ENCODE results near the gene KLHL8. TPM values are rescaled to one million over a fixed set of nuclear protein-coding genes. Genes with fewer than 3 reads are reported as not detected.

The KLHL8 gene
- 10 to 100 TPM; 10.7 to 12.1 TPM for total RNA-seq

DNA sequence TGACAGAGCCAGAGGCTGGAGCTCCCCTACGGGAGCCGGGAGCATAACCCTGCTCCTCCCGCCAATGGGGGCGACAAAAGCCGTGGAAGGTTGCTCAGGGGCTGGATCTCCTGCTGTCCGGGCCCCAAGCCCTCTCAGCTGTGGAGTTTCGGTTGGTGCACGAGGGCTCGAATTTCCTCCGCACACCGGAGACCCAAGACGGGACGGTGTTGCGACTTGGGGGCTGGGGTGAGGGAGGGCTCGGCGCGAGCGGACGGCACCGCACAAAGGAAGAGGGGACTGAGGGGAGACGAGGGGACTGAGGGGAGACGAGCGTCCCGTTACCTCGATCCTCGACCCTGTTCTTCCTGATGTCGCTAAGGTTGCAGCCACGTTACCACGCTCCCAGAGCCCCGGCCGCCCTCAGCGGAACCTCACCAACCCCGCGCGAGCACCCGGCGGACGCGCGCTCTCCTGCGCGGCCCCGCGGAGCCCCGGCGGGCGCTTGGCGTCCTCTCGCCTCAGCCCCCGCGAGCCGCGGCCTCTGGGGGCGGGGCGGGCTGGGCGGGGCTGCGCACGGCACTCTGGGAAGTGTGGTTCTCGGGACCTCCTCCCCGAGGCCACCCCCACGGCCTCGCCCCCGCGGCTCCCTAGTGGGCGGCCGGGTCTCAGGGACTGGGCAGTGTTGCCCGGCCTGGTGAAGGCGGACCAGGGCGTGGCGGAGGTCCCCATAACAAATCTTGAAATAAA, at the start of gene KLHL8:
Gene KLHL8, minus strand, starts transcription at position 525 of the 729 bp plus-strand sequence. CDS start 25,079 bp downstream, outside the sequence.
- H3K9me3 Mint-ChIP-seq, result no peaks in the 10 kb centered on the region
- CTCF ChIA-PET, result interaction anchor here (1.0 to 2.9 kb wide), 10 partner anchors 15 to 298 kb away, joined by 3 to 11 read pairs (median 4); partner anchors contain the start of gene AFF1
- H3K27me3 Mint-ChIP-seq (ENCODE audit: low read depth), result no peaks in the 10 kb centered on the region
- peaks cover 16% of the 10 kb centered on the region for H3K4me1 Mint-ChIP-seq (ENCODE audit: low read depth)
- DNase-seq, result peak; percentile 85
- intact Hi-C loops (cut with micrococcal nuclease), result loop anchor here (1.0 to 2.0 kb wide), 9 partner anchors 11 to 1063 kb away; partner anchors contain the start of gene NUDT9
- H3K4me3 Mint-ChIP-seq, result peak within 1 kb of the TSS; percentile 84
- peak within 1 kb of the TSS; percentile 82 for H3K27ac Mint-ChIP-seq
- no peaks in the 10 kb centered on the region for H3K36me3 Mint-ChIP-seq (ENCODE audit: low read depth)

DNA sequence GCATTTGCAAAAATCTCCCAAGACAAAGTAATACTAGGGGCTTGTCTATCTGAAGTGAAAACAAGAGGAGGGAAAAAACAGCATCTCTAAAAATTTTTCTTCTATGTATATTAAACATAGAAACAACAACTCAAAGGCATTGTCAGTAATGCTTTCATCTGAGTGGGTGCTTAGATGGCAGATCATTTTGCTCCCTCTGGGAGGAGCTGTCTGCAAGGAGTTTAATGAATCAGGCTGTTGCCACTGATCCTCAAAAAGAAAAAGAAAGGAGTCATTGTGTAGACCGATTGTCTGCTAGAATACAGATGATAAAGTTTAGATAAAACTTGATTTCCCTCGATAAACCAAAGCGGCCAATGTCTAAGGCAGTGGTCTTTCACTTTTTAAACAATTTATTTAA, 49.7 kb upstream of the KLHL8 start:
- Mint-ChIP-seq H3K36me3 (ENCODE audit: low read depth) (no peaks in the 10 kb centered on the region), H3K4me3 (no peak overlapping the region), H3K27me3 (ENCODE audit: low read depth) (peaks cover 3% of the 10 kb centered on the region), H3K4me1 (ENCODE audit: low read depth) (no peaks in the 10 kb centered on the region), H3K27ac (no peak overlapping the region), H3K9me3 (no peaks in the 10 kb centered on the region)
- peak; percentile 14 for DNase-seq
- intact Hi-C loops (cut with micrococcal nuclease), result loop anchor here (1.0 kb wide), 1 partner anchor 195 kb away; no protein-coding TSS in a partner anchor
- CTCF ChIA-PET, result interaction anchor here (0.7 to 1.0 kb wide), 2 partner anchors 48 to 351 kb away, joined by 3 to 5 read pairs; no protein-coding TSS in a partner anchor

DNA sequence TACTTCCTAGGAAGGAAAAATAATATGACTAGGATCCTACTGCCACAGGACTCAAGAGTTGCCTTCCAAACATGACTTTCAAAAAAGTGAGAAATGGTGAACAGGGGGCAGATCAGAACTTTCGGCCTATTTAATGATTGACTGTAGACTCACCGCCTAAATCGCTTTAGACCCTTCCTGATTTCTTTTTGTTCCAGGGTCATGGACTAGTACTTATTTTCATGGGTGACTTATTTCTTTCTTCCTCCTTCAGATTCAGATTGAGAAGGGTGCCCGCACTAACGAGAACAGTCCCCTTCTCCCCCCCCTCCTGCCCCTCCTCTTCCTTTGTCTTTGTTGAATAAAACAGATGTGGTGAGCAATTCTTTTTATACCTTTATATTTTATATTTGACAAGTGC, 48.0 kb upstream of the KLHL8 start:
- H3K4me3 Mint-ChIP-seq, result no peak overlapping the region
- no peak overlapping the region for H3K27ac Mint-ChIP-seq
- no peaks in the 10 kb centered on the region for H3K36me3 Mint-ChIP-seq (ENCODE audit: low read depth)
- no peaks in the 10 kb centered on the region for H3K9me3 Mint-ChIP-seq
- CTCF ChIA-PET, result no interaction called here
- intact Hi-C loops (cut with micrococcal nuclease), result no loop called here
- no peak for DNase-seq
- no peaks in the 10 kb centered on the region for H3K4me1 Mint-ChIP-seq (ENCODE audit: low read depth)
- H3K27me3 Mint-ChIP-seq (ENCODE audit: low read depth), result peaks cover 3% of the 10 kb centered on the region

DNA sequence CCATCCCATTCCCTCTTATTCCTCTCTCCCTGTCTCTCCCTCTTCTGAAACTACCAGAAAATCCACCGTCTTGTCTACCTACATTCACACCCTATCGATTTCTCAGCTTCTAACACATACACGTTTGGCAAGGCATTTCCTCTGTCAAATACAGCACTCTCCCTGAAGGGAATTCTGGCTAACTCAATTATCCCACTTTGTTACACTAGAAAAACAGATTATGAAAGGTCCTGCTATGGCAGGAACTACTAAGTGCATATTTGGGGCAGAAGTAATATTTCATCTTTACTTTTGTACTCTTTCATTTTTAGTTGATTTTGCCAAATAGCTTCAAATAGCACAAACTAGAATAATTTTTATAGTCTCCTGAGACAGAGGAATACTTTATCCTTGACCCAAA, 46.6 kb upstream of the KLHL8 start:
- no peak for DNase-seq
- CTCF ChIA-PET, result no interaction called here
- Mint-ChIP-seq H3K27me3 (ENCODE audit: low read depth) (peaks cover 5% of the 10 kb centered on the region), H3K4me1 (ENCODE audit: low read depth) (no peaks in the 10 kb centered on the region), H3K36me3 (ENCODE audit: low read depth) (no peaks in the 10 kb centered on the region), H3K27ac (no peak overlapping the region), H3K9me3 (peaks cover 7% of the 10 kb centered on the region), H3K4me3 (no peak overlapping the region)
- intact Hi-C loops (cut with micrococcal nuclease), result no loop called here

DNA sequence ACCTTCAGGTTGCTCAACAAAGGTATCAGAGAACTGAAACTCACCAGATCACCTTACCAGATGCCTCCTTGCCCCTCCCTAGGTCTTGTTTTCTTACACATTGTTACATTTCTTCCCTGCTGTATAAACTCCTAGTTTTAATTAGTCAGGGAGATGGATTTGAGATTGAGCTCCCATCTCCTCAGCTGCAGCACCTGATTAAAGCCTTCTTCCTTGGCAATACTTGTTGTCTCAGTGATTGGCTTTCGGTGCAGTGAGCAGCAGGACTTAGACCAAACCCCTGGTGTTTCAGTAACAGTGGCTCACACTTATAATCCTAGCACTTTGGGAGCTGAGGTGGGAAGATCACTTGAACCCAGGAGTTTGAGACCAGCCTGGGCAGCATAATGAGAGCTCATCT, 42.5 kb upstream of the KLHL8 start:
- intact Hi-C loops (cut with micrococcal nuclease), result no loop called here
- CTCF ChIA-PET, result no interaction called here
- no peak overlapping the region for H3K4me3 Mint-ChIP-seq
- H3K27me3 Mint-ChIP-seq (ENCODE audit: low read depth), result peaks cover 5% of the 10 kb centered on the region
- H3K27ac Mint-ChIP-seq, result no peak overlapping the region
- DNase-seq, result no peak
- H3K9me3 Mint-ChIP-seq, result peaks cover 7% of the 10 kb centered on the region
- H3K4me1 Mint-ChIP-seq (ENCODE audit: low read depth), result no peaks in the 10 kb centered on the region
- H3K36me3 Mint-ChIP-seq (ENCODE audit: low read depth), result no peaks in the 10 kb centered on the region

DNA sequence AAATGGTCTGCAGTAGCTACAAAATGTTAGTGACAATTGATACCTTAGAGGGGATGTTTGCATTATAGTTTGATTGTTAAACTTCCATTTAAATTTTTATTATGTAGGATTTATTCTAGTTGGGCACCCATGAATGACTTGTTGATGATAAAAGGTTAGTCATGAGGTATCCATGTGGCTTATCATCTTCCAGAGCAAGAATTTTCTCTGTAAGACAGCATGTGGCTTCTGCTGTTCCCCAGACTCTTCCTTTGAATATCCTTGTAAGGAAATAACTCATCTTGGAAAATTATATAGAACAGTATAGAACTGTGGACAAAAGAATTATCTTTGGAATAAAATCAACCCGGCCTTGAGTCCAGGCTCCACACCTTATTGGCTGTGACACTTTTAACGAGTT, 40.1 kb upstream of the KLHL8 start:
- no peak overlapping the region for H3K27ac Mint-ChIP-seq
- no peaks in the 10 kb centered on the region for H3K36me3 Mint-ChIP-seq (ENCODE audit: low read depth)
- H3K9me3 Mint-ChIP-seq, result peaks cover 11% of the 10 kb centered on the region
- peaks cover 5% of the 10 kb centered on the region for H3K27me3 Mint-ChIP-seq (ENCODE audit: low read depth)
- intact Hi-C loops (cut with micrococcal nuclease), result no loop called here
- no peaks in the 10 kb centered on the region for H3K4me1 Mint-ChIP-seq (ENCODE audit: low read depth)
- DNase-seq, result no peak
- CTCF ChIA-PET, result interaction anchor here (0.7 kb wide), 1 partner anchor 762 kb away, joined by 3 read pairs; no protein-coding TSS in a partner anchor
- no peak overlapping the region for H3K4me3 Mint-ChIP-seq

DNA sequence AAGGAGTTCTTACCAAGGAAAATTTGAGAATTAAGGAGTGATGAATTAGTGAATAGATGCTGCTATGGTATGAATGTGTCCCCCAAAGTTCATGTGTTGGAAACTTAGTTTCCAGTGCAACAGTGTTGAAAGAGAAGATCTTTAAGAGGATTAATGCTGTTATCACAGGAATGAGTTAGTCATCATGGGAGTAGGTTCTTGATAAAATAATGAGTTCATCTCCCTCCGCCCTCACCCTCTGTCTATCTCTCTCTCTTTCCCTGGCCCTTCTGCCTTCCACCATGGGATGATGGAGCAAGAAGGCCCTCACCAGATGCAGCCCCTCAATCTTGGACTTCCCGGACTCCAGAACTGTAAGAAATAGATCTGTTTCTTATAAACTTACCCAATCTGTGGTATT, 38.3 kb upstream of the KLHL8 start:
- Mint-ChIP-seq H3K27ac (no peak overlapping the region), H3K9me3 (peaks cover 12% of the 10 kb centered on the region), H3K27me3 (ENCODE audit: low read depth) (peaks cover 5% of the 10 kb centered on the region), H3K4me3 (no peak overlapping the region), H3K4me1 (ENCODE audit: low read depth) (no peaks in the 10 kb centered on the region), H3K36me3 (ENCODE audit: low read depth) (no peaks in the 10 kb centered on the region)
- no peak for DNase-seq
- intact Hi-C loops (cut with micrococcal nuclease), result no loop called here
- CTCF ChIA-PET, result no interaction called here

DNA sequence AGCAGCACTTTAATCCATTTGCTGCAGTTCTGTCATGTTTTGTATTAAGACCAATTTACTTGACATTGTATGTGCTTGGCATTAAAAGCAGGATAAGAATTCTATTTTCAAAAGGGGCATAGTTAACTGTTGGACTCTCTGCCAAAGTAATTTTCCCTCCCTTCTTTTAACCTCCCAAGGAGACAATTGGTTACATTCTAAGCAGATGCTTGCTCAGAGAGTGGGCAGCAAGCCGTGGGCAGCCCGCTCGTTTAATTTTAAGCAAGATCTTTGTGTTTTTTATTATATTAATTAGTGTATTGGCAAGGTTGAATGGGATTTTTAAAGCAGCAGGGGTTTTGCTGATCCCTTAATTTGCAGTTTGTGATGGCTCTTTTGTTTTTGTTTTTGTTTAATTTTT, 37.1 kb upstream of the KLHL8 start:
- H3K4me1 Mint-ChIP-seq (ENCODE audit: low read depth), result no peaks in the 10 kb centered on the region
- peaks cover 5% of the 10 kb centered on the region for H3K9me3 Mint-ChIP-seq
- no peaks in the 10 kb centered on the region for H3K27me3 Mint-ChIP-seq (ENCODE audit: low read depth)
- H3K27ac Mint-ChIP-seq, result no peak overlapping the region
- DNase-seq, result no peak
- CTCF ChIA-PET, result no interaction called here
- intact Hi-C loops (cut with micrococcal nuclease), result no loop called here
- H3K4me3 Mint-ChIP-seq, result no peak overlapping the region
- H3K36me3 Mint-ChIP-seq (ENCODE audit: low read depth), result no peaks in the 10 kb centered on the region

DNA sequence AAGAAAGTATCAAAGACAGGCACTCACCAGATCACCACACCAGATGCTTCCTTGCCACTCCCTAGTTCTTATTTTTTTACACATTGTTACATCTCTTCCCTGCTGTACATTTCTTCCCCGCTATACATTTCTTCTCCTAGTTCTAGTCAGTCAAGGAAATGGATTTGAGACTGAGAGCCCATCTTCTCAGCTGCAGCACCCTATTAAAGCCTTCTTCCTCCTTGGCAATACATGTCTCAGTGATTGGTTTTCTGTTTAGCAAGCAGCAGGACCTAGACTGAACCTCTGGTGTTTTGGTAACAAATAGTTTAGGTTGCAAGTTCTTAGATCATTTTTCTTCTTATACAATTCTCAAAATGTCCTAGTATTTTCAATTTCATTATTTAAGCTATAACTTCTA, 35.3 kb upstream of the KLHL8 start:
- Mint-ChIP-seq H3K27me3 (ENCODE audit: low read depth) (no peaks in the 10 kb centered on the region), H3K4me1 (ENCODE audit: low read depth) (no peaks in the 10 kb centered on the region), H3K9me3 (peaks cover 5% of the 10 kb centered on the region), H3K4me3 (no peak overlapping the region), H3K36me3 (ENCODE audit: low read depth) (no peaks in the 10 kb centered on the region), H3K27ac (no peak overlapping the region)
- intact Hi-C loops (cut with micrococcal nuclease), result no loop called here
- no peak for DNase-seq
- CTCF ChIA-PET, result no interaction called here

DNA sequence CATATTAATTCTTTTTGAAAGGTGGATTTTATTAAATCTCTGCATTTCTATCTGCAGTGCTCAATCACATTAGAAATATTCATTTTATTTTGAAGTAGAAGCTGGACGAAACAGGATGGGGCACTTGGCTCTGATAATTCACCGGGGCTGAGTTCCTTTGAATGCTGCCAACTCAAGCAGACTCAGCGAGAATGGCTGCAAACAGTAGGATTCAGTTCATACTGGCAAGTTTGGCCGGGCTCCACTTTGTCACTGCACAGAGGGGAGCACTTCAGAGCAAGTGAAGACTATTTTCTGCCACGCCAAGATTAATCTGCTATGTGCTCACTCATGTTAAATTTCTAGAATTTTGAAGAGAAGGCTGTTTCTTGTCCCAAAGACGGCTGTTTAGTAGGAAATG, 30.7 kb upstream of the KLHL8 start:
- no peak overlapping the region for H3K4me3 Mint-ChIP-seq
- no peak for DNase-seq
- no peaks in the 10 kb centered on the region for H3K36me3 Mint-ChIP-seq (ENCODE audit: low read depth)
- CTCF ChIA-PET, result interaction anchor here (0.6 to 0.7 kb wide), 2 partner anchors 180 to 200 kb away, joined by 3 read pairs; no protein-coding TSS in a partner anchor
- intact Hi-C loops (cut with micrococcal nuclease), result no loop called here
- H3K27me3 Mint-ChIP-seq (ENCODE audit: low read depth), result peaks cover 3% of the 10 kb centered on the region
- no peaks in the 10 kb centered on the region for H3K4me1 Mint-ChIP-seq (ENCODE audit: low read depth)
- no peak overlapping the region for H3K27ac Mint-ChIP-seq
- H3K9me3 Mint-ChIP-seq, result peaks cover 5% of the 10 kb centered on the region

DNA sequence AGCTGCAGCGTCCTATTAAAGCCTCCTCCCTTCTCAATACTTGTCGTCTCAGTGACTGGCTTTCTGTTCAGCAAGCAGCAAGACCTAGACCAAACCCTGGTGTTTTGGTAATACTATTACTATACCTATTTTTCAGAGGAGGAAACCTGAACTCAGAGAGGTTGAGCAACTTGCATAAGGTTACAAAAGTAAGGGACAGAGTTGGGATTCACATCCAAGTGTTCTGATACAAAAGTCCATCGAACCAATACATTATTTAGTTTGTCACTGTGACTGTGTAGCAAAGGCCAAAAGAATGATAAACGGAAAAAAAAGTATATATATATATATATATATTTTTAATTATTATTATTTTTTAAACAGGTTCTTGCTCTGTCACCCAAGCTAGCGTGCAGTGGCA, 29.9 kb upstream of the KLHL8 start:
- no peak for DNase-seq
- no peaks in the 10 kb centered on the region for H3K36me3 Mint-ChIP-seq (ENCODE audit: low read depth)
- no peaks in the 10 kb centered on the region for H3K9me3 Mint-ChIP-seq
- H3K4me3 Mint-ChIP-seq, result no peak overlapping the region
- CTCF ChIA-PET, result interaction anchor here (0.6 to 0.7 kb wide), 2 partner anchors 179 to 199 kb away, joined by 3 read pairs; no protein-coding TSS in a partner anchor
- H3K27ac Mint-ChIP-seq, result no peak overlapping the region
- peaks cover 3% of the 10 kb centered on the region for H3K27me3 Mint-ChIP-seq (ENCODE audit: low read depth)
- H3K4me1 Mint-ChIP-seq (ENCODE audit: low read depth), result no peaks in the 10 kb centered on the region
- intact Hi-C loops (cut with micrococcal nuclease), result no loop called here

DNA sequence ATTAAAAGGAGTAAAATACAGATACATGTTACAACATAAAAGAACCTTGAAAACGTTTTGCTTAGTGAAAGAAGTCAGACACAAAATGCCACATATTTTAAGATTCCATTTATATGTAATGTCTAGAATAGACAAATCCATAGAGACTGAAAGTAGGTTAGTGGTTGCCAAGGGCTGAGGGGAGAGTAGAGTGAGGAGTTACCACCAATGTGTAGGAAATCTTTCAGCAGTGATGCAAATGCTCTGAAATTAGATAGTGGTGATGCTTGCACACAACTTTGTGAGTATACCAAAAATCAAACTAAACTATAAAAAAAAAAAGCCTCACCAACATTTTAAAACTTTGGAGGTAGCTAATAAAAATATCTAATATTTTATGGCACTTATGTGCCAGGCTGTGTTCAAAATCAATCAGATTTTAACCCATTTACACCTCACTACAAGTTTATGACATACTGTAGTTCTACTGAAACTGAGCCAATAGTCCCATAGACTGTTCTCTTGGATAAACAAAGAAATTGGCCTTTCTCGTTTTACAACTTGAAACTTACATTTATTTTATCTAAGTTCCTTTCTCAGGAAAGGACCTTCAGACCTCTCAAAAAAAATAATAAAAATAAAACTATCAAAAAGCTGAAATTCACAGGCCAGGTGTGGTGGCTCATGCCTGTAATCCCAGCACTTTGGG, 29.1 kb upstream of the KLHL8 start:
- Mint-ChIP-seq H3K27me3 (ENCODE audit: low read depth) (peaks cover 3% of the 10 kb centered on the region), H3K4me1 (ENCODE audit: low read depth) (no peaks in the 10 kb centered on the region), H3K4me3 (no peak overlapping the region), H3K36me3 (ENCODE audit: low read depth) (no peaks in the 10 kb centered on the region), H3K9me3 (no peaks in the 10 kb centered on the region), H3K27ac (no peak overlapping the region)
- no peak for DNase-seq
- CTCF ChIA-PET, result no interaction called here
- intact Hi-C loops (cut with micrococcal nuclease), result no loop called here
